ENCODE measurements around the gene OR2L5. TPM values are rescaled to one million over a fixed set of nuclear protein-coding genes. Genes with fewer than 3 reads are reported as not detected.

Gene OR2L5
- total and polyA plus RNA-seq, 2 donors (not counting 3 experiments of a cell fraction or from before 2014, with no cell fraction given), result not detected

DNA sequence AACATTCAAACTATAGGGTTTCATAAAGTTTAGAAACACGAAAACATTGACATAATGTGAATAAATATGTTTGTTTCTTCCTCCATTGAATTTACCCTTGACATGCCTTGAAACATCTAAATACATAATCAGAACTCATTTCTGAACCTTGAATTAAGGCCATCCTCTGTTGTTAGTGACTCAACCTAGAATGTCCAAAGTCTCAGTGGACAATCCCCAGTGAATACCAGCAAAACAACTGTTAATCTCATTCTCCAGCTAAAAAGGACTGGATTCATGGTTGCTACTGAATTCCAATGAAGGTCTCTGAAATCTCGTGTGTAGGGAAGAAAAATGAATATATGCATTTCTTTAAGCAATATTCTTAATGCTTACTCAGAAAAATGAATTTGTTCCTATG lies 16.3 kb downstream of the OR2L5 start, which contains the start of gene OR2L2:
Gene OR2L2, plus strand, starts transcription at position 301 of the 400 bp plus-strand sequence. CDS start 8,198 bp downstream, outside the sequence.
- dilution Hi-C loops (cut with MboI; ENCODE audit: extremely low pct_ligation_motif_present, low sequenced_read_pairs), result no loop called here

DNA sequence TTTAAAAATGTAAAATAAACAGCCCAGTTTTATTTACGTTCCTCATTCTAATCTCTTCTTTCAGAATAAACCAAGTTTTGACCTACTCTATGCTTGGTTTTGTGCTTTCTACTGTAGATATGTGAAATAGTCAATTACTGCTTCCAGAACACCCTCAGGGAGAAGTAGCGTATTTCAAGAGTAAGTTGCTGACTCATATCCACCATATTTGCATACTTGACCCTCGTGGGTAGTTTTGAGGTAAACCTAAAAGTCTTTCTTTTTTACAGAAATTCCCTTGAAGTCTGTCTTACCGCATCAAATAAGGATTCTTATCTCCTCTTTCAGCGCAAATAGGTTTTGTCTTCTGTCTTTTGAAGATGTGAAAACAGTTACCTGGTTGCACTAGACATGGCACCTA lies 31.7 kb downstream of the OR2L5 start:
- Histone ChIP-seq H3K27me3 (ENCODE audit: control insufficient read depth in 2 of 2, insufficient read depth in 2 of 2, low read length in 2 of 2) (no peaks in the 10 kb centered on the region), H3K4me3 (replicated peaks in 1 of 3; ENCODE audit: insufficient read depth in 1 of 3, low read depth in 1 of 3, low read length in 3 of 3) (no peak overlapping the region), H3K4me2 (ENCODE audit: insufficient read depth, low read length) (no peak overlapping the region), H3K36me3 (ENCODE audit: control insufficient read depth in 2 of 2, extremely low read depth in 1 of 2, insufficient read depth in 2 of 2, low read length in 2 of 2) (no peaks in the 10 kb centered on the region), H4K20me1 (replicated peaks; ENCODE audit: control insufficient read depth, extremely low read depth, insufficient read depth, low read length) (no peaks in the 10 kb centered on the region), H3K79me2 (ENCODE audit: control insufficient read depth, insufficient read depth, low read length) (no peaks in the 10 kb centered on the region), H3K4me1 (ENCODE audit: control insufficient read depth, extremely low read depth, insufficient read depth, low read length) (no peaks in the 10 kb centered on the region), H3K9ac (replicated peaks; ENCODE audit: extremely low read depth, insufficient read depth, low read length) (no peak overlapping the region), H3K9me1 (replicated peaks; ENCODE audit: control insufficient read depth, extremely low read depth, insufficient read depth, low read length) (no peaks in the 10 kb centered on the region), H3K9me3 (replicated peaks; ENCODE audit: control insufficient read depth, insufficient read depth, low read length) (peaks cover 5% of the 10 kb centered on the region), H3K27ac (ENCODE audit: insufficient read depth, low read depth, low read length) (no peak overlapping the region), H2AFZ (ENCODE audit: low read depth, low read length) (no peak overlapping the region)
- CTCF ChIA-PET, result no interaction called here
- intact Hi-C loops (cut with micrococcal nuclease) (no loop called here), dilution Hi-C loops (cut with MboI; ENCODE audit: extremely low pct_ligation_motif_present, low sequenced_read_pairs) (no loop called here)
- DNase-seq (ENCODE audit: low read depth, low spot score), result no peak
- no peak for FAIRE-seq
- TF ChIP-seq, protein P1, sequence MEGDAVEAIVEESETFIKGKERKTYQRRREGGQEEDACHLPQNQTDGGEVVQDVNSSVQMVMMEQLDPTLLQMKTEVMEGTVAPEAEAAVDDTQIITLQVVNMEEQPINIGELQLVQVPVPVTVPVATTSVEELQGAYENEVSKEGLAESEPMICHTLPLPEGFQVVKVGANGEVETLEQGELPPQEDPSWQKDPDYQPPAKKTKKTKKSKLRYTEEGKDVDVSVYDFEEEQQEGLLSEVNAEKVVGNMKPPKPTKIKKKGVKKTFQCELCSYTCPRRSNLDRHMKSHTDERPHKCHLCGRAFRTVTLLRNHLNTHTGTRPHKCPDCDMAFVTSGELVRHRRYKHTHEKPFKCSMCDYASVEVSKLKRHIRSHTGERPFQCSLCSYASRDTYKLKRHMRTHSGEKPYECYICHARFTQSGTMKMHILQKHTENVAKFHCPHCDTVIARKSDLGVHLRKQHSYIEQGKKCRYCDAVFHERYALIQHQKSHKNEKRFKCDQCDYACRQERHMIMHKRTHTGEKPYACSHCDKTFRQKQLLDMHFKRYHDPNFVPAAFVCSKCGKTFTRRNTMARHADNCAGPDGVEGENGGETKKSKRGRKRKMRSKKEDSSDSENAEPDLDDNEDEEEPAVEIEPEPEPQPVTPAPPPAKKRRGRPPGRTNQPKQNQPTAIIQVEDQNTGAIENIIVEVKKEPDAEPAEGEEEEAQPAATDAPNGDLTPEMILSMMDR (IDR thresholded peaks at IDR 0.05; ENCODE audit: extremely low read depth in 1 of 2, insufficient read depth in 1 of 2, low read depth in 1 of 2, low read length in 2 of 2), result no peak
- no peak for TF ChIP-seq JUN (IDR thresholded peaks at IDR 0.05; ENCODE audit: borderline replicate concordance, insufficient read depth, insufficient read length, low read depth)
- no peak for TF ChIP-seq MYC (IDR thresholded peaks at IDR 0.05; ENCODE audit: low read depth, low read length)
- no peak for TF ChIP-seq FOS (IDR thresholded peaks at IDR 0.05; ENCODE audit: borderline replicate concordance, insufficient read depth, low read length)
- TF ChIP-seq, protein P2, sequence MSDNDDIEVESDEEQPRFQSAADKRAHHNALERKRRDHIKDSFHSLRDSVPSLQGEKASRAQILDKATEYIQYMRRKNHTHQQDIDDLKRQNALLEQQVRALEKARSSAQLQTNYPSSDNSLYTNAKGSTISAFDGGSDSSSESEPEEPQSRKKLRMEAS (IDR thresholded peaks at IDR 0.05; ENCODE audit: insufficient read depth, insufficient read length), result no peak
- no peak for TF ChIP-seq POLR2A (IDR thresholded peaks at IDR 0.05; ENCODE audit: low read depth, low read length)
- no peak for TF ChIP-seq POLR2AphosphoS5 (IDR thresholded peaks at IDR 0.05; ENCODE audit: insufficient read depth, low read depth, low read length)
- POLR2A ChIA-PET, result no interaction called here
- no TSS peak for BruUV-seq (replicated peaks)

More for the DNA sequence above, 16.3 kb downstream of the OR2L5 start, which contains the start of gene OR2L2:
- Histone ChIP-seq H3K9me3 (replicated peaks; ENCODE audit: control insufficient read depth, insufficient read depth, low read length) (no peaks in the 10 kb centered on the region), H3K36me3 (ENCODE audit: control insufficient read depth in 2 of 2, extremely low read depth in 1 of 2, insufficient read depth in 2 of 2, low read length in 2 of 2) (no peaks in the 10 kb centered on the region), H3K9me1 (replicated peaks; ENCODE audit: control insufficient read depth, extremely low read depth, insufficient read depth, low read length) (no peaks in the 10 kb centered on the region), H3K27ac (ENCODE audit: insufficient read depth, low read depth, low read length) (no peak within 1 kb of the TSS), H3K9ac (replicated peaks; ENCODE audit: extremely low read depth, insufficient read depth, low read length) (no peak within 1 kb of the TSS), H4K20me1 (replicated peaks; ENCODE audit: control insufficient read depth, extremely low read depth, insufficient read depth, low read length) (no peaks in the 10 kb centered on the region), H3K4me3 (replicated peaks in 1 of 3; ENCODE audit: insufficient read depth in 1 of 3, low read depth in 1 of 3, low read length in 3 of 3) (no peak within 1 kb of the TSS), H3K79me2 (ENCODE audit: control insufficient read depth, insufficient read depth, low read length) (no peaks in the 10 kb centered on the region), H3K4me1 (ENCODE audit: control insufficient read depth, extremely low read depth, insufficient read depth, low read length) (no peaks in the 10 kb centered on the region), H3K27me3 (ENCODE audit: control insufficient read depth in 2 of 2, insufficient read depth in 2 of 2, low read length in 2 of 2) (no peaks in the 10 kb centered on the region), H2AFZ (ENCODE audit: low read depth, low read length) (no peak within 1 kb of the TSS), H3K4me2 (ENCODE audit: insufficient read depth, low read length) (no peak within 1 kb of the TSS)
- intact Hi-C loops (cut with micrococcal nuclease), result no loop called here
- FAIRE-seq (no peak), DNase-seq (ENCODE audit: low read depth, low spot score) (no peak)
- BruUV-seq (replicated peaks), result no TSS peak
- ChIA-PET POLR2A (no interaction called here), CTCF (no interaction called here)
- TF ChIP-seq FOS (IDR thresholded peaks at IDR 0.05; ENCODE audit: borderline replicate concordance, insufficient read depth, low read length), result no peak
- TF ChIP-seq, protein P2 (IDR thresholded peaks at IDR 0.05; ENCODE audit: insufficient read depth, insufficient read length), result no peak
- TF ChIP-seq, protein P1 (IDR thresholded peaks at IDR 0.05; ENCODE audit: extremely low read depth in 1 of 2, insufficient read depth in 1 of 2, low read depth in 1 of 2, low read length in 2 of 2), result no peak
- TF ChIP-seq GATA2 (IDR thresholded peaks at IDR 0.05; ENCODE audit: insufficient read depth, insufficient read length, low read depth, low read length), result no peak
